GM13976 (cell line): Measurements from ENCODE around the gene GABRG3.

Source experiments
- DNase-seq: peaks from one replicate; pipeline ENCODE4 v3.0.0; 2012; ENCODE audit warnings: low spot score
- CTCF ChIP-seq: IDR thresholded peaks from 2 replicates; pipeline ENCODE4 v1.5.1; 2012; ENCODE audit warnings: borderline replicate concordance, mild to moderate bottlenecking; ENCODE audit not compliant: insufficient read depth; ENCODE audit errors: extremely low read depth, missing control alignments, control extremely low read depth
- in situ Hi-C: fragments of 300-500 bp; cut with MboI; formaldehyde crosslinking; loops from one replicate; pipeline ENCODE4 v1.12.0; 2022; ENCODE audit warnings: low sequenced_read_pairs, mixed read lengths, inconsistent platforms; ENCODE audit not compliant: unreplicated experiment

Gene GABRG3

GRCh38 chr15:27454281-27455075 is 483.5 kb downstream of the GABRG3 start:
- TF ChIP-seq CTCF = no peak
- in situ Hi-C loops = no loop called here
- no peak for DNase-seq

GRCh38 chr15:27456807-27457206 is 485.8 kb downstream of the GABRG3 start:
- no peak for TF ChIP-seq CTCF
- in situ Hi-C loops = no loop called here
- DNase-seq = no peak

GRCh38 chr15:27457766-27458165 is 486.8 kb downstream of the GABRG3 start:
- in situ Hi-C loops = no loop called here
- no peak for TF ChIP-seq CTCF
- no peak for DNase-seq

GRCh38 chr15:27458345-27459084 is 487.5 kb downstream of the GABRG3 start:
- no peak for TF ChIP-seq CTCF
- in situ Hi-C loops = no loop called here

GRCh38 chr15:27459836-27460235 is 488.9 kb downstream of the GABRG3 start:
- no peak for TF ChIP-seq CTCF
- DNase-seq = no peak
- in situ Hi-C loops = no loop called here

More at GRCh38 chr15:27458345-27459084, 487.5 kb downstream of the GABRG3 start:
- no peak for DNase-seq

- no peak for TF ChIP-seq CTCF
- in situ Hi-C loops = no loop called here
- no peak for DNase-seq
Observed at GRCh38 chr15:27461181-27461580, 490.2 kb downstream of the GABRG3 start.
